Sigmoid colon (tissue), 7 donors: Measurements from ENCODE around the gene PRRC2C. TPM values are rescaled to one million over a fixed set of nuclear protein-coding genes. Genes with fewer than 3 reads are reported as not detected.

ENCODE experiments used
- DNase-seq: peaks from one replicate; pipeline ENCODE4 v3.0.0-alpha.2; 2019
- H3K27ac ChIP-seq, 4 donors: fragments of 200-600 bp; sonication (generic); one replicate each; pipeline ENCODE4 v1.5.1; 2016 to 2019; ENCODE audit warnings: mild to moderate bottlenecking in 1 of 4
- H3K27me3 ChIP-seq, 3 donors: fragments of 200-600 bp; sonication (generic); one replicate each; pipeline ENCODE4 v1.5.1; 2019; ENCODE audit warnings: mild to moderate bottlenecking in 1 of 3
- H3K36me3 ChIP-seq, 4 donors: fragments of 200-600 bp; sonication (generic); one replicate each; pipeline ENCODE4 v1.5.1; 2016 to 2019
- H3K4me1 ChIP-seq, 4 donors: fragments of 200-600 bp; sonication (generic); one replicate each; pipeline ENCODE4 v1.5.1; 2017 to 2019
- H3K4me3 ChIP-seq, 4 donors: fragments of 200-600 bp; sonication (generic); one replicate each; pipeline ENCODE4 v1.5.1; 2017 to 2019; ENCODE audit warnings: mild to moderate bottlenecking in 2 of 4, moderate library complexity in 1 of 4
- H3K9me3 ChIP-seq, 4 donors: fragments of 200-600 bp in 3 of 4; sonication (generic) in 3 of 4; one replicate each; pipeline versions ENCODE4 v1.5.1 to v1.6.1; 2013 to 2019
- CTCF ChIP-seq, 4 experiments: fragments of 450-650 bp in 3 of 4; fragments of 200-600 bp in 1 of 4; IDR thresholded peaks; one replicate each; pipeline ENCODE4 v1.5.1; 2016 to 2019; ENCODE audit warnings: antibody characterized with exemption in 4 of 4, mild to moderate bottlenecking in 3 of 4, moderate library complexity in 2 of 4
- EP300 ChIP-seq, 4 donors: sonication (generic); formaldehyde crosslinking; IDR thresholded peaks; one replicate each; pipeline ENCODE4 v1.6.1; 2017; ENCODE audit warnings: antibody characterized with exemption in 4 of 4
- POLR2A ChIP-seq, 2 donors: fragments of 450-650 bp; IDR thresholded peaks; one replicate each; pipeline ENCODE4 v1.6.1; 2016; ENCODE audit warnings: antibody characterized with exemption in 2 of 2, mild to moderate bottlenecking in 2 of 2, moderate library complexity in 2 of 2
- POLR2AphosphoS5 ChIP-seq, 4 donors: sonication (generic); formaldehyde crosslinking; IDR thresholded peaks; one replicate each; pipeline ENCODE4 v1.6.1; 2017; ENCODE audit warnings: antibody characterized with exemption in 4 of 4
- WGBS, 2 donors: extraction: QIAGEN DNeasy Blood & Tissue Kit; methylation state at CpG; one replicate each; pipeline ENCODE4 v1.1.7; 2013; 5-methylcytosine and 5-hydroxymethylcytosine counted together
- intact Hi-C: fragments of 100-400 bp; cut with DNase I; formaldehyde crosslinking; loops from one replicate; pipeline ENCODE4 v1.15.1; 2023
- polyA plus RNA-seq, 3 donors: library from polyadenylated mRNA; stranded (reverse); fragments of 200-250 nt; gene quantifications; one replicate each; pipeline ENCODE4 v1.2.3, GENCODE V29; 2013
- small RNA-seq, 3 donors: library from RNA; depleted of rRNA; stranded (forward); fragments of <200 nt; gene quantifications; one replicate each; pipeline ENCODE3, GENCODE V24; 2016
- total RNA-seq, 4 donors: library from RNA; depleted of rRNA; stranded (reverse); fragments of >200 nt; gene quantifications; one replicate each; pipeline ENCODE4 v1.1.0, GENCODE V29; 2016
- donor health status: healthy with polysubstance abuse.
- donor health status: Bipolar disorder and iron deficiency.
- donor health status: healthy.

The PRRC2C gene
- total and polyA plus RNA-seq, 7 donors: 7.8 to 80.0 (median 52.6) TPM

- no peak for TF ChIP-seq POLR2AphosphoS5 (IDR thresholded peaks at IDR 0.05)
- no peak for TF ChIP-seq EP300 (IDR thresholded peaks at IDR 0.05)
- no peak for TF ChIP-seq POLR2A (IDR thresholded peaks at IDR 0.05)
- no peak for TF ChIP-seq CTCF (IDR thresholded peaks at IDR 0.05)
- H3K9me3 ChIP-seq: no peaks in the 10 kb centered on the region
- H3K27ac ChIP-seq: no peak overlapping the region
- no peaks in the 10 kb centered on the region for H3K27me3 ChIP-seq
- H3K4me1 ChIP-seq: peaks cover 0 to 18% (median 16%) of the 10 kb centered on the region in 4 donors
- no peak overlapping the region for H3K4me3 ChIP-seq
- intact Hi-C loops: loop anchor here (5.0 to 10.0 kb wide), 3 partner anchors 156 to 346 kb away; partner anchors contain the start of genes DNM3 and PRRC2C
- H3K36me3 ChIP-seq: no peaks in the 10 kb centered on the region
- DNase-seq: no peak
- WGBS, 2 donors: 62 to 73% methylated on average over 10 of the region's 10 CpGs
Measured at GRCh38 chr1:171641076-171641864, 155.9 kb downstream of the PRRC2C start.

- peaks cover 0 to 21% (median 20%) of the 10 kb centered on the region in 4 donors for H3K4me1 ChIP-seq
- intact Hi-C loops: loop anchor here (5.0 to 10.0 kb wide), 3 partner anchors 157 to 345 kb away; partner anchors contain the start of genes DNM3 and PRRC2C
- 80 to 87% methylated on average over 4 of the region's 4 CpGs for WGBS, 2 donors
- no peak for DNase-seq
- no peak overlapping the region for H3K27ac ChIP-seq
- no peaks in the 10 kb centered on the region for H3K36me3 ChIP-seq
- H3K27me3 ChIP-seq: no peaks in the 10 kb centered on the region
- no peak for TF ChIP-seq POLR2A (IDR thresholded peaks at IDR 0.05)
- no peak for TF ChIP-seq EP300 (IDR thresholded peaks at IDR 0.05)
- TF ChIP-seq POLR2AphosphoS5 (IDR thresholded peaks at IDR 0.05): no peak
- TF ChIP-seq CTCF (IDR thresholded peaks at IDR 0.05): no peak
- no peak overlapping the region for H3K4me3 ChIP-seq
- H3K9me3 ChIP-seq: no peaks in the 10 kb centered on the region
Measured at GRCh38 chr1:171642197-171642596, 156.9 kb downstream of the PRRC2C start.

Small RNAs within 50 kb of the gene (small RNA-seq; reads per million reads assigned to genes)
- gene CYCSP53: 0 reads per million in 3 donors

Other genes with a start within 250 kb of the PRRC2C start
- under 1 TPM in 3 of 4 donors, not detected in 1; 0.28 to 0.82 (median 0.36) TPM for gene FMO1, start 237.0 kb upstream of the PRRC2C start, total RNA-seq
- gene FMO1, start 237.0 kb upstream of the PRRC2C start, polyA plus RNA-seq: under 1 TPM in 2 of 3 donors, not detected in 1; 0.26 to 0.60 TPM
- 1 to 10 TPM; 2.0 to 4.4 (median 3.7) TPM for gene FMO4, start 171.3 kb upstream of the PRRC2C start, total RNA-seq
- 10 to 100 TPM in 1 of 3 donors, 1 to 10 TPM in 2; 3.4 to 13.9 (median 7.8) TPM for gene FMO4, start 171.3 kb upstream of the PRRC2C start, polyA plus RNA-seq
- not detected for gene MYOCOS, start 136.7 kb downstream of the PRRC2C start, total RNA-seq
- not detected for gene MYOCOS, start 136.7 kb downstream of the PRRC2C start, polyA plus RNA-seq
- 10 to 100 TPM in 2 of 4 donors, 1 to 10 TPM in 2; 6.5 to 31.0 (median 9.5) TPM for gene MYOC, start 167.2 kb downstream of the PRRC2C start, total RNA-seq
- gene MYOC, start 167.2 kb downstream of the PRRC2C start, polyA plus RNA-seq: 1 to 10 TPM in 1 of 3 donors, under 1 TPM in 1, not detected in 1; 0.50 to 1.2 TPM